ENCODE results near the gene APC2.

GRCh38 chr19:1409204-1410005 is 40.5 kb upstream of the APC2 start:
- TF ChIP-seq CTCF (IDR thresholded peaks at IDR 0.05; ENCODE audit: low read depth, low read length, poor library complexity, severe bottlenecking) (no peak), EZH2phosphoT487 (IDR thresholded peaks at IDR 0.05; ENCODE audit: borderline replicate concordance, low read length) (no peak)

Data from DOHH2 (cell line).